Non-pigmented ciliary epithelial cell (primary cell): ENCODE results near the gene COX8C.
"Not testable (repeated sequence)": the region's sequence is repeated elsewhere in the genome, so short reads cannot be mapped to it uniquely, and the experiment has no call there.

Experiments
- DNase-seq: peaks from one replicate; pipeline ENCODE4 v3.0.0-alpha.2; 2010; ENCODE audit warnings: low read depth

COX8C gene

DNA sequence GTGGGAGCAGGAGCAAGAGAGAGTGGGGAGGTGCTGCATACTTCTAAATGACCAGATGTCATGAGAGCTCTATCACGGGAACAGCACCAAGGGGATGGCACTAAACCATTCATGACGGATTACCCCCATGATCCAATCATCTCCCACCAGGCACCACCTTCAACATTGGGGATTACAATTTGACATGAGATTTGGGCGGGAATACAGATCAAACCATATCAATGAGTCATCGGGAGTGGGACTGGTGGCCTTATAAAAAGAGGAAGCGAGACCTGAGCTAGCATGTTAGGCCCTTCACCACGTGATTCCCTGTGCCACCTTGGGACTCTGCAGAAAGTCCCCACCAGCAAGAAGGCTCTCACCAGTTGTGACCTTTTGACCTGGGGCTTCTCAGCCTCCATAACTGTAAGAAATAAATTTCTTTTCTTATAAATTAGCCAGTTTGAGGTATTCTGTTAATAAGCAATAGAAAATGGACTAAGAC lies 28.7 kb downstream of the COX8C start:
- DNase-seq: no peak

DNA sequence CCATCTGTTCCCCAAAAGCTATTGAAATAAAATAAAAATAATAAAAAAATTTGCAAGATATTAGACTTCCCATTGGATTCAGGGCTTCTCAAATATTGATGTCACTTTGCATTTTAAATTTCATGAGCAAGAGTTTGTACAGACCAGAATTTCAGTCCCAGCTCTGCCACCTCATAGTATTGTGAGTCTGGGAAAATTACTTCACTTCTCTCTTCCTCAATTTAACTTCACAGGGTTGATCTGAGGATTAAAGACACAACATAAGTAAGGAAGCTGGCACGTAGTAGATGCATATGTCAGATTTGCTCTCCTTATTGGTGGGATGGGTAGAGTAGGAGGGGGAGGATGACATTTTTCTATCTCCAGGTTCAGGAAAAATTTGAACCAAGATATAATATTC lies 32.8 kb downstream of the COX8C start:
- no peak for DNase-seq

DNA sequence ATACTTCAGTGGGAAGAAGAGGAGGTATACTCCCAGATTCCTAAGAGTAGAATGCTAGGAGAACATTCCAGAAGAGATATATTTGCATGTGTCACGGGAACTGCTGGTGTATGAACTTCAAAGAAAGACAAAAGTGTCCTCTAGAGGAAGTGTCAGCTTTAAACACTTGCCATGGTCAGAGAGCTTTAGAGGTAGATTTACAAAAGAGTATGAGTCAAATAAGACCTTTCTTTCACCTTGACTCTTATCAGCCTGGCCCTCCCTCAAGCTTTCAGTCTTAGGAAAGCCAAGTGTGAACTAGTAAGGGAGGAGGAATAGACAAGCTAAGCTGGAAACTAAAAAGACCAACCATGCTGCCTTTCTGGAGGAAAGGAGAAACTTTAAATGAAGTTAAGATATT lies 34.7 kb downstream of the COX8C start:
- DNase-seq: no peak

DNA sequence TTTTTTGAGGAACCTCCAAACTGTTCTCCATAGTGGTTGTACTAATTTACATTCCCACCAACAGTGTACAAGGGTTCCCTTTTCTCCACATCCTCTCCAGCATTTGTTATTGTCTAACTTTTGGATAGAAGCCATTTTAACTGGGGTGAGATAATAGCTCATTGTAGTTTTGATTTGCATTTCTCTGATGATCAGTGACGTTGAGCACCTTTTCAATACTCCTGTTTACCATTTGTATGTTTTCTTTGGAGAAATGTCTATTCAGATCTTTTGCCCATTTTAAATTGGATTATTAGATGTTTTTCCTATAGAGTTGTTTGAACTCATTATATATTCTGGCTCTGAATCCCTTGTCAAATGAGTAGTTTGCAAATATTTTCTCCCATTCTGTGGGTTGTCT lies 37.3 kb downstream of the COX8C start:
- DNase-seq: not testable (repeated sequence)

DNA sequence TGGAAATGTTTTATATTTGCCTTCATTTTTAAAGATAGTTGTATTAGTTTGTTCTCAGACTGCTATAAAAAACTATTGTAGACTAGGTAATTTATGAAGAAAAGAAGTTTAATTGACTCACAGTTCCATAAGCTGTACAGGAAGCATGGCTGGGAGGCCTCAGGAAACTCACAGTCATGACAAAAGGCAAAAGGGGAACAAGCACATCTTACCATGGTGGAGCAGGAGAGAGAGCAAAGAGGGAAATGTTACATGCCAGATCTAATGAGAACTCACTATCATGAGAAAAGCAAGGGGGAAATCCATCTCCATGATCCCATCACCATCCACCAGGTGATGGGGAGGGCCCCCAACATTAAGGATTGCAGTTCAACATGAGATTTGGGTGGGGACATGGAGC lies 48.2 kb downstream of the COX8C start:
- no peak for DNase-seq

DNA sequence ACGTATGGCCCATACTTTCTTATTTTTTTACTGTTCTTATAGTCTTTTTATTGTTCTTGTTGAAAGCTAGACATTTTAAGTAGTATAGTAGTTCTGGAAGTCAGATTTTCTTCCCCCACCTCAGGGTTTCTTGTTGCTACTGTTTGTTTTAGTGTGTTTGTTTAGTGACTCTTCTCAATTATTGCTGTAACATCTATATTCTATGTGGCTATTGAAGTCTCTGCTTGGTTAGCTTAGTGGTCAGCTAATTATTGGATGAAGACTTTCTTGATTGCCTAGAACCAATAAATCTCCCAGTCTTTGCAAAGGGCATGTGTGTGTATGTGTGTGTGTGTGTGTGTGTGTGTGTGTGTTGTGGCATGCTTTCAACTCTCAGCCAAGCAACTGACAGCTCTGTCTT lies 49.5 kb downstream of the COX8C start:
- DNase-seq: no peak
